ENCODE measurements around the gene FSTL4.

- no peak for TF ChIP-seq POLR2AphosphoS5 (IDR thresholded peaks at IDR 0.05)
- no peak for TF ChIP-seq CTCF (IDR thresholded peaks at IDR 0.05)
- TF ChIP-seq POLR2A (IDR thresholded peaks at IDR 0.05) = no peak
These were observed 412.7 kb downstream of the FSTL4 start for GRCh38 chr5:133199417-133200178.

Data from prostate gland (tissue), 2 donors.